Measurements from ENCODE around the gene ROM1.

- no peak for TF ChIP-seq CTCF (IDR thresholded peaks at IDR 0.05)
- TF ChIP-seq POLR2A (IDR thresholded peaks at IDR 0.05), result no peak
These were observed 9.5 kb downstream of the ROM1 start for GRCh38 chr11:62622476-62623089.

Measured in prostate gland (tissue), 2 donors.